ENCODE data around the gene ANKRD33.

The ANKRD33 gene

DNA sequence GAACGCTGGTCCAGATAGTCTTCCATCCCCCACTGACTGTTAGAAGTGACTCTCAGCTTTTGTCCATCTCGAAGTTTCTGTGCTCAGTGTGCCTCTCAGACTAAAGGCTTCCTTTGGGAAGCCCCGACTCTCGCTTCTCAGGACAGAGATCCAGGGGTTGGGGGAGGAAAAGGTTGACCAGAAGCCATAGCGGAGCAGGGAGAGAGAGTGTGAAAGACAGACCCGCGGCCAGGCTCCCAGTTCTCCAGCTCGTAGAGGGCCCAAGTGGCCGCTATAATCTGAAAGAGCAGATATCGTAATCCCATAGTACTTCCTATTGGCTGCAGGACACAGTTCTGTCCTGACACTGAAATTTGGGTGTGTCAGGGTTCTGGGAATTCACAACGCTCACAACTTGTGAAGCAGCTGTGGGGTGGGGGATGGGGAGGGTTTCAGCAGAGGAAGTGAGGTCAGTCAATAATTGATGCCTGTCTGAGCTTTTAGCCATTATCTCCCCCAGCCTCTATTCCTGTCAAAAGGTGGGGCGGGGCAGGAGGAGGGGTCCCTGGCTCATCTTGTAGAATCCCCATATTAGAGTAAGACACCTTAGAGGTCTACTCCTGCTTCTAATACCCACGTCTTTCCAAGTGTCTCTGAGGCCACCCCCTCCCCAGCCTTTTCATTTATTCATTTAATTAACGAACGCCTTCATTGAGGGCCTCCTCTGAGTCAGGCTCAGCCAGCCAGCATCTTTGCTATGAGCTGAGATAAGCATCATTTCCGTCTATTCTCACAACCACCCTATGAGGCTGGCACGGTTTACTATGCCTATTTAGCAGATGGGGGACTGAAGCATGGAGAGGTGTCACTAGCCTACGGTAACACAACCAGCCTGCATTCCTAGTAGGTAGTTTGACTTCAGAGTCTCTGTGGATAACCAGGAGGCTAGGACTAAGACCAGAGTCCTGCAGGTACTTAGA, 17.8 kb downstream of the ANKRD33 start:
- DNase-seq = no peak

DNA sequence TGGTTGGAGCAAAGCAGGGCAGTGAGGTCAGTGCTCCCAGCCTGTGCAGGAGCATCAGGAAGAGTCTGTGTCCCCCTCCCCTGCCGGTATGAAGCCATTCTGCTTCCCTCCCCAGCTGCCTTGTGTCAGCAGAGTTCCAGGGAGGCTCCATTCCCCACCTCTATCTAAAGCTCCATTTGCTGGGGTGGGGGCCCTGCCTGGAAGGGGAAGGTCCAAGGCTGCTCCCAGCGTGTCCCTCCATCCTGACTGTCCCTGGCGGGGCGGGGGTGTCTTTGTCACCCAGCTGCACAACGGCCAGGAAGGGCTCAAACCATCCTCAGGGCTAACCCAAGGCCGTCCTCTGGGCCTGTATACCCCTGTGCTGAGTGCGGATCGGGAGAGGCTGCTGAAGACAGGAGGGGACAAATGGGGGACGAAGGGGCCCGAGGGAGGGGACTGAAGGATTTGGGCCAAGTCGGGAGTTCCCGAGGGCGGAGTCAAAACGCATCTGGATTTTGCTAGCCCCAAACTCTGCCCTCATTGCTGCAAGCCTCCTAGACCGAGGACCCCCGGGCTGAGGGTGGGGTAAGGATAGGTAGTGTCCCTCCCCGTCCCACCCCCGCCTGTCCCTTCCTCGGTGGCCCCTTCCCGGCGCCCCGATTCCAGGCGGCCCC, 18.7 kb downstream of the ANKRD33 start:
- DNase-seq = no peak

DNA sequence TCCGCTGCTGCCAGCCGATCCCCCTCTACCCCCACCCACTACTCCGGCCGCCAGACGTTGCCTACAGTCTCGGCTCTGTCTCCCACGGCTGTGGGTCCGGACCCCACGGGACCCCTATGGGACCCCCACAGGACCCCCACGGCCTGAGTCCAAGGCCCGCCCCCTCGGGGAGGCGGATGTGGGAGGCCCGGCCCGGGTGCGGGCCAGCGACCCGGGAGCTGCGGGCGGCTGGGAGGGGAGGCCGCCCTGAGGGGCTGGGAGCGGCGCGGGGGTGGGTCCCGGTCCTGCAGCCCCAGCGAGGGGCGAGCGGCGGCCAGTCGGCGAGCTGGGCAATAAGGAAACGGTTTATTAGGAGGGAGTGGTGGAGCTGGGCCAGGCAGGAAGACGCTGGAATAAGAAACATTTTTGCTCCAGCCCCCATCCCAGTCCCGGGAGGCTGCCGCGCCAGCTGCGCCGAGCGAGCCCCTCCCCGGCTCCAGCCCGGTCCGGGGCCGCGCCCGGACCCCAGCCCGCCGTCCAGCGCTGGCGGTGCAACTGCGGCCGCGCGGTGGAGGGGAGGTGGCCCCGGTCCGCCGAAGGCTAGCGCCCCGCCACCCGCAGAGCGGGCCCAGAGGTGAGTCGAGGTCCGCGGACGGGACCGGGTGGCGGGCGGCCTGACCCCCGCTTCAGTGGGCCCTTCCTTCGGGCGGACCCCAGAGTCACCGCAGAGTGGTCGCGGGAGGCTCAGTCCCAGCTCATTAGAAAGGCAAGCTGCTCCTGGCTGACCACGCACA, 19.4 kb downstream of the ANKRD33 start, which contains the start of gene ACVRL1:
Gene ACVRL1 (plus strand): TSS at position 422 of the 773 bp plus-strand sequence. CDS start 4,971 bp downstream, outside the sequence.
- DNase-seq = no peak

DNA sequence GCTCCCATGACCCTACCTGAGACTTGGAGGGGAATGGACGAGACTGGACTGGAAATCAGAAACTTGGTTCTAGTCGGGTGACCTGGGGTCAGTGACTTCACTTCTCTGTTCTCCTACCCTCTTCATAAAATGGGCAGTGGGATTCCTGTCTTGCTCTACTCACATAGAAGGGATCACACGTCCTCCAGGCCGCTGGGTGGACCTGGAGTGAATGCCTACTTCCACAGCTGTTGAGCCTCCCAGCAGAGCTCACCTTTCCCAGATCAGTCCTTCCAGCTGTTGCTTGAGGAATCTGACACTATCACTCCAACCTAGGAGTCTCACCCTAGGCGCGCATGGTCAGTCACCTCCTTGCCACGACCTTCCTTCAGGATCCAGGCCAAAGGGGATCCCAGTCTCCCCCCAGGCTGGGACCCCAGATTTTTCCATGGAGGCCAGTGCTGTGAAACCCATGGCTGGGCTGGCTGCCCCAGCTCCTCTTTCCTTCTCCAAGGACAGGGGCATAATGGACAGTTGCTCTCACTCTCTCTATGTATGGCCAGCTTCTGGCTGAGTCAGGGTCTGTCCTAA, 20.0 kb downstream of the ANKRD33 start:
- DNase-seq = no peak

DNA sequence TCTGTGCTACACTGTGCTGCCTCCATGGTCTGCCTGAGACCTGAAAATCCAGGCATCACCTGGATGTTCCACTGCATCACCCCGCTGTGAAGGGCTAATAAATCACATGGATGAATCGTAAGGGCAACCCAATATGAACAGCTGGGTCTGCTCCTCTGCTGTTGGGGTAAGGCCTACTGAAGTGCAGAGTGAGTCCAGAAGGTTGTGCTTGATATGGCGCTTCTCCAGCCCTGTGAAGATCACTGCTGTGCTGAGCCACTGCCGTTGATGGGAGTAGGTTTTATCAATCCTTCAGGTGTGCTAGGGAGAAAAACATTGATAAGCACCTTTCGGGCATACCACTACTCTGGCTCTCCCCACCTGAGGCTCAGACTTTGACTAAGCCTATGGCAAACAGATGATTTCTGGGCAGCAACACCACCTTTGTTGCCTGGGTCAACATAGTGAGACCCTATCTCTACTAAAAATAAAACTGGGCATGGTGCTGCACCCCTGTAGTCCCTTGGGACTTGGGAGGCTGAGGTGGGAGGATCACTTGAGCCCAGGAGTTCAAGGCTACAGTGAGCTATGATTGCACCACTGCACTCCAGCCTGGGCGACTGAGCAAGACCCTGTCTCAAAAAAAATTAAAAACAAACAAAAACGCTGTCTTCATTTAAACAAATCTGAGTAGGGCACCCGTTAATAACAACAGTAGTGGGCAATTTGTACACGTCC, 21.1 kb downstream of the ANKRD33 start:
- DNase-seq = no peak

DNA sequence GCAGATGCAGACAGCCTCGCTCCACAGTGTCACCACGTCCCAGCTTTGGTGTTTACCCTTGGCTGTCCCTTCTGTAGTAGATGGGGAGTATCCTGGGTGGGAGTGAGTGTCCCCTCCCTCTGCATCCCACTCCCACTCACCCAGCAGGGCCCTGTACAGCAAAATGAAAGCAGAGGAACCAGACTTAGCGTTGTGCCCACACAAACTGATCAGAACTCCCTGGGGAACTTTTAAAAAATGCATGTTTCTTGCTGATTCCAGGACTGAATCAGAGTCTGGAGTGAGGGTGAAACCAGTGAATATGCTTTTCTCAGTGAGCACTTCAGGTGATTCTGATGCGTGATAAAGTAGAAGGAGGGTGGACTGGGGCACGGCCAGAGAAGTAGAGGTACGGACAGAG, 22.3 kb downstream of the ANKRD33 start:
- no peak for DNase-seq

DNA sequence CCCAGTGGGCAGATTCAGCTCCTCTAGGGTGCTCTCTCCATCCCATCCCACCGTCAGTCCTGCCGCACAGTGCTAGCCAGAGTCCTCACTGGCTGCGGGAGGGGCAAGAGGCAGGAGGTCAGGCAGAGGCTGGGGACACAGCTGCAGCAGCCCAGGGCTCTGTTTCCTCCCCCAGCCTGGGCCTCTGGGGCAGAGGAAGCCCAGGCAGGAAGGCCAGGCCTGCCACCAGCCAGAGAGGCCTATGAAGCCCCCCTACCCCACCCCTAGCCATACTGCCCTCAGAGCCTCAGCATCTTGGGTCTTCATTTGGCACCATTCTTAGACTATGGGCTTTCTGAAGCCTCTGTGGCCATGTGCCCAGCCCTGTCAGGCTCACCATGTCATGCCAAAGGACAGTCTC, 22.8 kb downstream of the ANKRD33 start:
- no peak for DNase-seq

DNA sequence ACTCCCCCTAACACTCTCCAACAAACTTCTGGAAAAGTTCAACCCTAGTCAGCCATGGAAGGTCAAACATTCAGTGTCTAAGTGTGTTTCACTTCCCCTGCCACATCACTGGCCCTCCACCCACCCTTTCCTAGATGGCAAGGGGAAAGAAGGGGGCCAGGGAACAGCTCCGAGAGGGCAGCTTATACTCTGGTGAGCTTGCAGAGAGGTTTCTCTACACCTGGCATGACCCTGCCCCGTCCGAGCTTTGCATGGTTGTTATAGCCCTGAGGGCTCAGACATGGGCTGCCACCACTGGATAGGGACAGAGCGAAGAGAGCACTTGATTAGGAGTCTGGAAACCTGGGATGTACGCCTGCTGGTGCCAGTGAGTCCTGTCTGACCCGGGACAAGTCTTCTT, 23.4 kb downstream of the ANKRD33 start:
- no peak for DNase-seq

DNA sequence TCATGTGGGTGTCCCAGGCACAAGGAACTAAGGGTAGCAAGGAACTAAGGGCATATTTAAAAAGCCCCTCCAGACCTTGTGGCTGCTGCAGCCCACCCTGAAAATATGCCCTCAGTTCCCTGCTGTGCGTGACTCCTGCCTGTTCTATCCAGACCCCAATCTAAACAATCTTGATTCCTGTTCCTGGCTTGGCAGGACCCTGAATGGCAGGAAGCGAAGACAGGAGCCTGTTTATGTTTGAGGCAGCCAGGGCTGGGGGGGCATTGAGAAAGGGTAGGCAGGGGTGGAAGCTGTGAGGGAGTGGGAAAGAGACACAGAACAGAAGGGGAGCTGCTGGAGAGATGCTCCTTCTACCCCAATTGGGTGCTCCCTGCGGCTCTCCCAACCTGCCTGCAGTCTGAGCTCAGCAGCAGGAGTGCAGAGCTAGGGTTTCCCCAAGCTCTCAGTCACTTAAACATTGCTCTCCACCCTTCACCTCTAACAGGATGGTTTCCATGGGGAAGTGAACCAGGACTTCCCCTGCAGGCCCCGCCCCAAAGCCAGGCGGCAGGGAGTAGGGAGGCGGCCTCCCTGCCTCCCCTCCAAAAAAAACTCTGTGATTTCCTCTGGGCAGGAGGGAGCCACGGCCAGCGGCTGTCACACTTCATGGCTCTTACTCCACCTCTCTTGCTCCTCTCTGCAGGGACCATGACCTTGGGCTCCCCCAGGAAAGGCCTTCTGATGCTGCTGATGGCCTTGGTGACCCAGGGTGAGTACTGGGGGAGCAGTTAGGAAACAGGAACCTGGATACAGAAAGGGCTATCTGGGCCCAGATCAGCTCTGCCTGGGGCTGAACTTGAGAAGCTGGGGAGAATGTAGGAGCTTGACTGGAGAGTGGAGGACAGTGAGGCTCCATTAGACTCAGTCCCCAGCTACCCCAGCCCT, 24.1 kb downstream of the ANKRD33 start:
- no peak for DNase-seq

DNA sequence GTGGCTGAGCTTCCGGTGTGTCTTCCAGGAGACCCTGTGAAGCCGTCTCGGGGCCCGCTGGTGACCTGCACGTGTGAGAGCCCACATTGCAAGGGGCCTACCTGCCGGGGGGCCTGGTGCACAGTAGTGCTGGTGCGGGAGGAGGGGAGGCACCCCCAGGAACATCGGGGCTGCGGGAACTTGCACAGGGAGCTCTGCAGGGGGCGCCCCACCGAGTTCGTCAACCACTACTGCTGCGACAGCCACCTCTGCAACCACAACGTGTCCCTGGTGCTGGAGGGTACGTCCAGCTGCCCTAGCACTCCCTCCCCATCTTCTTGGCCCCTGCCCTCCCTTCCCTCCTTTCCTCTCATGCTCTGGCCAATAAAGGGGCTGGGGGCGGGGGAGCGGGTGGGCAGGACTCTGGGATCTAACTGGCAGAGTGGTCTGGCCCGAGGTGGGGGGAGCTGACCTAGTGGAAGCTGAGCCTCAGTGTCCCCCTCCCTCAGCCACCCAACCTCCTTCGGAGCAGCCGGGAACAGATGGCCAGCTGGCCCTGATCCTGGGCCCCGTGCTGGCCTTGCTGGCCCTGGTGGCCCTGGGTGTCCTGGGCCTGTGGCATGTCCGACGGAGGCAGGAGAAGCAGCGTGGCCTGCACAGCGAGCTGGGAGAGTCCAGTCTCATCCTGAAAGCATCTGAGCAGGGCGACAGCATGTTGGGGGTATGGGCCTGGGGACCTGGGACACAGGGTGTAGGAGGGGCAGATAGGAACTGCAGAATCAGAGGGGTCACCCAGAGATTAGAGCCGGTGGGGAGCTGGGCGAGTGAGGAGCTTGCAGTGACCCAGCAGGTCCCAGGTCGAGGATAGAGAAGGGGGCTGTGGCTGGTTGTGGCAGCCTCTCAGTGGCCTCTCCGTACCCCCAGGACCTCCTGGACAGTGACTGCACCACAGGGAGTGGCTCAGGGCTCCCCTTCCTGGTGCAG, 25.4 kb downstream of the ANKRD33 start:
- DNase-seq = no peak

DNA sequence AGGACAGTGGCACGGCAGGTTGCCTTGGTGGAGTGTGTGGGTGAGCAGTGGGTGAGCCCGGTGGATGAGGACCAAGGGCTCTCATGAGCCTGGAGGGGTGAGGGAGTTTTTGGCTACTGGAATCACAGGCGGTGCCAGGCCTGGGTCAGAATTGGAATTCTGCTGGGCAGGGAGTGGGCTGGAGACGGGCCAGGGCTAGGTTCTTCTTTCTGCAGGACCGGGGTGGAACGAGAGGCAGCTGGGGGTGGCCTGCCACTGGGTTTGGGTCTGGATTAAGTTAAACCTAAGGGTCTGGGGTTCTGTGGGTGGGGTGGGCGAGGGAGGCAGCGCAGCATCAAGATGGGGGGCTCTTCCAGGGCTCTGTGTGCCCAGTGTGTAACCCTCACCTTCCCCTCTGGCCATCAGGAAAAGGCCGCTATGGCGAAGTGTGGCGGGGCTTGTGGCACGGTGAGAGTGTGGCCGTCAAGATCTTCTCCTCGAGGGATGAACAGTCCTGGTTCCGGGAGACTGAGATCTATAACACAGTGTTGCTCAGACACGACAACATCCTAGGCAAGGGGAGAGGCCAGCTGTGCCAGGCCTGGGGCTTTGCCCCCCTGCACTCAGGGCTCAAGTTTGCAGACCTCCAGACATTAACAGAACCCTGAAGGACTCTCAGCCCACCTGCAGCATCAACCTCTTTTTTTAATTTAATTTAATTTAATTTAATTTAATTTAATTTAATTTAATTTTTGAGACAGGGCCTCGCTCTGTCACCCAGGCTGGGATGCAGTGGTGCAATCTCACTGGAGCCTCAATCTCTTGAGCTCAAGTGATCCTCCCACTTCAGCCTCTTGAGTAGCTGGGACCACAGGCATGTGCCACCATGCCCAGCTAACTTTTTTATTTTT, 26.4 kb downstream of the ANKRD33 start:
- DNase-seq = no peak

DNA sequence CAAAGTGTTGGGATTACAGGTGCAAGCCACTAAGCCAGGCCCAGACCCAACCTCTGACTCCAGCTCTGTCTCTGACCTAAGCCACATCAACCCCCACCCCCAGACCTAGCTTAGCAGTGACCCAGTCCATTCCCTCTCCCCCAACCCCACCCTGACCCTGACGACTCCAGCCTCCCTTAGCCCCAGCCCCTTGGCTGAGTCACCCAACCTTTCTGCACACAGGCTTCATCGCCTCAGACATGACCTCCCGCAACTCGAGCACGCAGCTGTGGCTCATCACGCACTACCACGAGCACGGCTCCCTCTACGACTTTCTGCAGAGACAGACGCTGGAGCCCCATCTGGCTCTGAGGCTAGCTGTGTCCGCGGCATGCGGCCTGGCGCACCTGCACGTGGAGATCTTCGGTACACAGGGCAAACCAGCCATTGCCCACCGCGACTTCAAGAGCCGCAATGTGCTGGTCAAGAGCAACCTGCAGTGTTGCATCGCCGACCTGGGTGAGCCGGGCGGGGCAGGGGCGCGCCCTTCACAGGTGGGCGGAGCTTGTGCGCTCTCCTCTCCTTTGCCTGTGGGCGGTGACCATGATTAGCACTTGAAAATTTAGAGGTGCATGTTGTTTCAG, 27.2 kb downstream of the ANKRD33 start:
- no peak for DNase-seq

DNA sequence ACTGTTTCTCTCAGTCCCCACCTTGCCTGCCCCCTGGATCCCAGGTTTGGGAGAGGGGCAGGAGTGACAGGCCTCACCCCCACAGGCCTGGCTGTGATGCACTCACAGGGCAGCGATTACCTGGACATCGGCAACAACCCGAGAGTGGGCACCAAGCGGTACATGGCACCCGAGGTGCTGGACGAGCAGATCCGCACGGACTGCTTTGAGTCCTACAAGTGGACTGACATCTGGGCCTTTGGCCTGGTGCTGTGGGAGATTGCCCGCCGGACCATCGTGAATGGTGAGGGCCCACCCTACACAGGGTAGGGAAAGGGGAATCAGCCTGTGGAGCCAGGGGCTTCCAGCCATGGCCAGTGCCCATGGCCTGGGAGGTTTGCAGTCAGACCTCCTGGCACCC, 28.0 kb downstream of the ANKRD33 start:
- DNase-seq = no peak

DNA sequence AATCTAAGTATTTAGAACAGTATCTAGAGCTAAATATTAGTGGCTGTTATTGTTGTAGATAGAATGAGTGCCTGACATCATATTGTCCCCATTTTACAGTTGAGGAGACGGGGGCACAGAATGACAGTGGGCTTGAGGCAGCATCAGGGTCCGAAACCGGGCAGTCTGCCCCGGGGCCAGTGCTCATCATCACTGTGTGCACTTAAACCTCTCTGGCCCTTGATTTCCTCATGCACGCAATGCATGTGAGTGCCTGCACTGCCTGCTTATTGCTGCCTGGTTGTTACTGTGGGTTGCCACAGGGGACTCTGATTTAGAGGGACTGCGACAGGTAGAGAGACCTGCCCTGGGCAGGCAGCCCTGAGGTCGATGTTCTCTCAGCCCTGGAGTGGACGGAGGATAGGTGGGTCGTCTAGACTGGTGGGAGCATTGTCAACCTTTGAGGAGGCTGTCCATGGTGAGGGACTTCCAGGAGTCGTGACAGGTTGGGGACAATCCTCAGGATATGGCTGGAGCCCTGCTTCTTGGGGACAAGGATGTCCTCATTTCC, 29.2 kb downstream of the ANKRD33 start:
- no peak for DNase-seq

DNA sequence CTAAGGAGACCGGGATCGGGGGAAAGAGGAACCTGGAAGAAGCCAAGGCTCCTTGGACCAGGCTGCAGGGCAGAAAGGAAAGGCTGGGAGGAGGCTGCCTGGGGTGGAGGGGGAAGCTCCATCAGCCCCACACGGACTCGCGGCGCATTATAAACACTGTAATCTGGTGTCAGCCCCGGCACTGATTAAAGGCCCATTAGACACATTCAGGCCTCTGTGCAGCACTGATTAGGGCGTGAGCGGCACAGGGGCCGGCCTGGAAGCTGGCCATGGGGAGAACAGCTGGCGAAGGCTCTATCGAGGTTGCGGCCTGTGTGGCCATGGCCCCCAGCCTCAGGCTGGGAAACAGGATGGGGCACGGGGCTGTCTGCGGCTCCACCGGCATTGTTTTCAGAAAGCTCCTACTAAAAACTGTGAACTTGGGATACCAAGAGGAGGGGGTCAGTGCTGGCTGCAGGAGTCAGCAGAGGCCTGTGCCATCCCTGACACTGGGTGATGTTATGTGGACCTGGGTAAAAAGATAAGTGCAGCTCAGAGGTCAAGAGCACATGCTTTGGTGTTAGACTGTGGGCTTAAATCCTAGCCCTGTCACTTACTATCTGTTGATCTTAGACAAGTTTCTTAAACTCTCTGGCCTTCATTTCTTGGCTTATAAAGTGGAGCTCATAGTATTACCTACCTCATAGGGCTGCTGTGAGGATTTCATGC, 30.0 kb downstream of the ANKRD33 start:
- no peak for DNase-seq

DNA sequence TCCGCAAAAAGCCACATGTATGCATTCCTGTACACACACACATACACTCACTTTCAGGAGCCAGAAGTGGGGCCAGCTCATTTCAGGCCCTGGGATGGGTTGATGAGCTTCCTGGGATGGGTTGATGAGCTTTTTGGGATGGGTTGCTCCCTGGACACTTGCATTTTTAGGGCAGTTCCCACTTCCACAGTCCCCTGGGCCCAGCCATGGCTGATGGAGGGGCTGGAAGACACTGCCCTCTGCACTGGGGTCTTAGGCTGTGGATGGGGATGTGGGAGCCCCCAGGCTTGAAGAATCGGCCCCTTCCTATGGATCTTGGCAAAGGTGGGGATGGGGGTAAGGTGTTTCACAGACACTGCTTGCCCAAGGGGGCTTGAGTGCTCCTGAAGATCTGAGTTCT, 32.1 kb downstream of the ANKRD33 start:
- no peak for DNase-seq

DNA sequence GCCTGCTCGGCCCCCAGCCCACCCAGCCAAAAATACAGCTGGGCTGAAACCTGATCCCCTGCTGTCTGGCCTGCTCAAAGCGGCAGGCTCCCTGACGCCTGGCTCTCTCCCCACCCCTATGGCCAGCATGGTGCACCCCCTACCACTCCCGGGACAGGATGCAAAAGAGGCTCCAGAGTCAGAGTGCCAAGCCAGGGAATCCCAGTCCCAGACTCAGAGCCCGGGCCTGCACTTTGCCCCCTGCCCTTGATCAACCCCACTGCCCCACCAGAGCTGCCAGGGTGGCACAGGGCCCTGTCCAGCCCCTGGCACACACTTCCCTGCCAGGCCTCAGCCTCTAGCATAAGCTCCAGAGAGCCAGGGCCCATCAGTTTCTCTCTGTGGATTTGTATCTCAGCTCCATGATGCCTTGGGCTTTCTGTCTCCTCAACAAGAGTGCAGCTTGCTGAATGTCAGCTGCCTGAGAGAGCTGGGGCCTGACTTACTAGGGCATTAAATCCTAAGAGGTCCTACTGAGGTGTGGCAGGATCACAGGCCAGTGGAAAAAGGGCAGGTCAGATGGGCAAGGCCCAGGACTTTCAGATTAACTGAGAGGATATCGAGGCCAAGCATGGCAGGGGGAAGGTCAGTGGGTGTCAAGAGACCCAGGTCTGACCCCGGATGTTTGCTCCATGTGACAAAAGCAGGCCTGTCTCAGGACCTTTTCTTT, 33.3 kb downstream of the ANKRD33 start:
- no peak for DNase-seq
